IPS DF 19.7 (cell line): ENCODE data around the gene RTP2.

ENCODE experiments used
- DNase-seq: peaks from one replicate; pipeline ENCODE4 v3.0.0-alpha.2; 2013; ENCODE audit warnings: low read depth, low spot score

RTP2 gene

GRCh38 chr3:187702507-187703033 lies at the start of gene RTP2:
Gene RTP2, minus strand, starts transcription at chr3:187702557. Its CDS starts 429 bp downstream, at chr3:187702128.
- DNase-seq: no peak

GRCh38 chr3:187750513-187751123 lies 48.3 kb upstream of the RTP2 start:
- DNase-seq: no peak

GRCh38 chr3:187750006-187750512 lies 47.7 kb upstream of the RTP2 start:
- no peak for DNase-seq

GRCh38 chr3:187748050-187748481 lies 45.7 kb upstream of the RTP2 start:
- no peak for DNase-seq

- DNase-seq: no peak
These were observed 45.1 kb upstream of the RTP2 start for GRCh38 chr3:187747506-187747905.

- no peak for DNase-seq
These were observed 44.3 kb upstream of the RTP2 start for GRCh38 chr3:187746442-187747281.

GRCh38 chr3:187746059-187746441 lies 43.7 kb upstream of the RTP2 start:
- no peak for DNase-seq

GRCh38 chr3:187745201-187746058 lies 43.1 kb upstream of the RTP2 start, which contains the start of gene BCL6:
Gene BCL6, minus strand, starts transcription at chr3:187745468. Its CDS starts 11,775 bp downstream, at chr3:187733693.
- DNase-seq: peak; percentile 90

- DNase-seq: no peak
These were observed 42.1 kb upstream of the RTP2 start for GRCh38 chr3:187744169-187745151.

- DNase-seq: no peak
These were observed 41.1 kb upstream of the RTP2 start for GRCh38 chr3:187743195-187744141.

- no peak for DNase-seq
These were observed 40.2 kb upstream of the RTP2 start for GRCh38 chr3:187742351-187743171.

GRCh38 chr3:187741403-187742350 lies 39.3 kb upstream of the RTP2 start:
- DNase-seq: no peak

GRCh38 chr3:187740421-187741399 lies 38.4 kb upstream of the RTP2 start:
- DNase-seq: no peak

GRCh38 chr3:187739561-187740332 lies 37.4 kb upstream of the RTP2 start:
- no peak for DNase-seq

GRCh38 chr3:187739094-187739560 lies 36.8 kb upstream of the RTP2 start:
- DNase-seq: no peak
